HG03139 (cell line): ENCODE measurements around the gene FAM170B.

Experiments
- ATAC-seq: cut with Tn5 transposase; IDR thresholded peaks from one replicate; pipeline ENCODE4 v1.9.1; 2021; ENCODE audit not compliant: unreplicated experiment

The FAM170B gene

GRCh38 chr10:49152663-49153062 lies 18.8 kb upstream of the FAM170B start:
- no peak for ATAC-seq

- no peak for ATAC-seq
Observed at GRCh38 chr10:49152037-49152436, 18.2 kb upstream of the FAM170B start.

DNA sequence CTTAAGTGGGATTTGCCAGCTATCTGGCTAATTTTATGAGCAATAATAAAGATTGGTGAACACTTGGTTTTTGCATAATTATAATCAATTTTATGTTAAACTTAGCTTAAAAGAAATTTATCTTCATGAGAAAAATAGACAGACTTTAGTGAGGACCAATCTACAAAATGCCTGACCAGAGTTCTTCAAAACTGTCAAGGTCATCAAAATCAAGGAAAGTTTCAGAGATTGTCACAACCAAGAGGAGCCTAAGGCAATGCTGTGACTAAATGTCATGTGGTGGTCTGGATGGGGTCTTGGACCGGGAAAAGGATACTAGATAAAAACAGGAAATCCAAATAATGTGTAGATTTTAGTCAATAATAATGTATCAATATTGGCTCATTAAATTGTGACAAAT lies 17.7 kb upstream of the FAM170B start:
- ATAC-seq, result no peak

GRCh38 chr10:49151025-49151445 lies 17.2 kb upstream of the FAM170B start:
- ATAC-seq, result no peak

DNA sequence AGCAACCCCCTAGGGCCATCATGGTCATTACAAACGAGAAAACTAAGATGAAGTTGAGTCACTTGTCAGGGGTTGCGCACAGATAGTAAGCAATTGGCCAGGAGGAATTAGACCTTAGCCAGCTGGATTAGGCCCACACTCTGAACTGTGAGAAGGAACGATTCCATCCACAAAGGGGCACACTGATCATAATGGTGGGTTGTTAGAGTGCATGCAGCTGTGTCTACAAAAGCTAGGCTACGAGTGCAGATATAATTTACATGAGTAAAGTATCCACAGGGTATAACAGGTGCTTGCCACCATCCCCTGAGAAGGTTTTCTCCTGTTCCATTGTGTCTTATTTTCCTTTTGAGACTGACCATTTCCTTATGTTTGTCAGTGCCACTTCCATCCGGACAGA lies 16.6 kb upstream of the FAM170B start:
- no peak for ATAC-seq

- no peak for ATAC-seq
Observed at GRCh38 chr10:49149881-49150280, 16.1 kb upstream of the FAM170B start.

GRCh38 chr10:49144058-49144720 lies 10.4 kb upstream of the FAM170B start:
- ATAC-seq, result no peak

DNA sequence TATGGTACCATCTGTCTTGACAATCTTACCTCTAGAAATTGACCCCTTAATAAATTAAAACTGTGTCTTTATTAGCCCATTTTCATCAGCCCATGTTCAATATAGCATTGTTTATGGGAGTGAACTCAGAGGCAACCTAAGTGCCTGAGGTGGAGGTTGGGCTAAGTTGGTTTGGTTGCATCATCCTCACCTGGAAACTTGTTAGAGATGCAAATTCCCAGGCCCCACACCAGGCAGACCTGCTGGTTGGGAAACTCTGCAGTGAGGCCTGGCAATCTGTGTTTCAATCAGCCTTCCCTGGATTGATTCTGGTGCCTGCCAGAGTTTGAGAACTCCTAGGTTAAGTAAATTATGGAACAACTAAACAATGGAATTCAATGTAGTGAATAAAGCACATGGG lies 9.4 kb upstream of the FAM170B start:
- no peak for ATAC-seq

- ATAC-seq, result no peak
Observed at GRCh38 chr10:49141541-49142332, 7.9 kb upstream of the FAM170B start.

DNA sequence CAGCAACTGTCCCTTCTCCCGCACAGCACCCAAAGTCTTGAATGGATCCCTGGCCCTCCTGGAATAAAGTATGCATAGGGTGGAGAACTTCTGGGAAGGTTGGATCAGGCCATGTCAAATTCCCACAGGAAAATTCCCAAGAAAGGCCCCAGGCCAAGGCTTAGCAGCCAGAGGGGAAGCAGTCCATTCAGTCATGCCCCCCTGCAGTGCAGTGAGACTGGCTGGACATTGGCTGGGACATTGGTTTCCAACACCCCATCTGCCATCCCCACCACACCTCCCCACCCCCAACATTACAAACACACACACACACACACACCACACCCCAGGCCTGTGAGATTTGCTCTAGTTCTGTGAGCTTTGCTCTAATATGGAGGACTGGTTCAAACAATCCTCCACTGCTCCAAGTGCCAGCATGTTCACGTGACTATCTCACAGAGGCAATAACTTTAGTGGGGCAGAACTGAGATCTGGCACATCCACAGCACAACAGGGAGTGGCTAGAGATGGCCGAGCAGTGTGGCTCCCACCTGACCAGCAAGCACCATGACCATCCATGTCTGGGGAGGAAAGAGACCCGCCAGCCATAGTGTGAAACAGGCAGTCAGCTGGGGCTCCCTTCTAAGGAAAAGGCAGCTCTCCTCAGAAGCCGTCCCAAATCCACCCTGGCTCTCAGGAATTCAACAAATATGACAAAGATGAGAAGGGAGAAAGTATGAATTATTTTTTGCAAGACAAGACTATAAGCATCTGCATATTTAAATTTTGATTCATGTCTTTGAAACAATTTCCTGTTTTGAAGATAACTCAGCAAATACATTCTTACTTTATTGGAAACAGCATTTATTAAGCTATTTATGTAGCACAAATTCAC lies 6.7 kb upstream of the FAM170B start:
- no peak for ATAC-seq

- ATAC-seq, result no peak
Observed at GRCh38 chr10:49139846-49140195, 6.0 kb upstream of the FAM170B start.

DNA sequence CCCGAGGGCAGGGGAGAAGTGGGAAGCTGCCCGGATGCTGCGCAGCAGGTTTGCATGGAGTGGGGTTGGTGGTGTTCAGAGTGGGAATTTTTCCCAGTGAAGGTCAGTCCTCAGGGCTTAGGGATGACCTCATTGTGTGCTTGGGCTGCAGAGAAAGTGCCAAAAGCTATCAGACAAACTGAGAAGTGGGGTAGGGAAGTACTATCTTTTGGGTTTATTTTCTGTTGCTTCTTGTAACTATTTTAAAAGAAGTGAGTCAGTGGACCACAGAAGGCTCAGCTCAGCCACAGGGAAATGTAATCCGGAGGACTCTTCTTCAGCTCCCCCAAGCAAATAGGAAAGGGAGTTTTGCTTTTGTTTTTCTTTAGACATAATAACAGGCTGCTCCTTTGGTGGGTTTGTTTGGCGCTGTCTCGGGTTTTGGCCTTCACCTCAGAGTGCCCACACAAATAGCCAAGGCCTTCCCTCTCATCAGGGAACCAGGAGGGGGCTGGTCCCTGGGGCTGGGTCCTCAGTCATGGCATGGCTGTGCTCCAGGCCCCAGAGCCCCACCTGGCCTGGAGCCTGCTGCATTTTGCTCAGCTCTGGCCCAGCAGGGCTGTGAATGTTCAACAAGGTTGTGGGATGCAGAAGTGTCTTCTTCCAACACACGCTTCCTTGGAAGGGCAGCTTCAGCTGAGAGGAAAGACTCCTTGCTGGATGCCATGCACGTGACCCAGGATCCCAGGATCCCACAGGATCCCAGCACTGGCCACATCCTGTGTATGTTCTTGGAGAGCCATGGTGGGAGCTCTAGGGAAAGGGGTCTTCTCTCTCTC lies 5.4 kb upstream of the FAM170B start:
- no peak for ATAC-seq

- ATAC-seq, result no peak
Observed at GRCh38 chr10:49138361-49138891, 4.6 kb upstream of the FAM170B start.

GRCh38 chr10:49136525-49136924 lies 2.7 kb upstream of the FAM170B start:
- ATAC-seq, result no peak

DNA sequence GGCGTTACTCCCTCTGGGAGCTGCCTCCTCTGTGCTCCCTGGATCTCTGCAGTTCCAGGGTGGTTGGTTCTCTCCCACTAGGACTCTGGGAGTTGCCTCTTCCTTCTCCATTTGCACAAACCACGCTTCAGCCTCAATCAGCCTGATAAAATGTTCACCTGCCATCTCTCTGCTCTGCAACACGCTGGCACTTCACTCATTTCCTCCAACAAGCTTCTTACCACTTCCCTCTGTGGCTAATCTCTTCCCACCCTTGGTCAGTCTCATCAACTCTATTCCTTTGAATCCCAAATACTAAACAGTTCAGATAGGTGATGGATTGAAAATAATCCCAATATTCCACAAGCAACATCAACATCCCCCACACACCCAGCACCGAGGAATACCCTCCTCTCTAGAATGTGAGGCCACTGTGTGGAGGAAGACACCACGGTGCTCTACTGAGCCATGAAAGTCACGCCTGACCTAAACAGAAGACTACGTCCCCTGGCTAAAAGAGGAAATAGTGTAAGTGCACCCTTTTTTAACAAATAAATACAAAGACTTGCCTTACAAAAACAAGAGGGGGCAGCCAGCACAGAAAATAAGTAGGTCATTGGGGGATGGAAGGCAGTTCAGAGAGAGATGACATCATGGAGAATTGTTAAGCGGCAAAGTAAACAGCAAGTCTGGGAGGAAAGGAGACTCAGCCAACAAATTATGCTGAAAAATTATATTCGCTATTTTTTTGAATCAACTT lies 1.9 kb upstream of the FAM170B start:
- peak; percentile 51 for ATAC-seq

- no peak for ATAC-seq
Observed at GRCh38 chr10:49134327-49134726, 506 bp upstream of the FAM170B start.

DNA sequence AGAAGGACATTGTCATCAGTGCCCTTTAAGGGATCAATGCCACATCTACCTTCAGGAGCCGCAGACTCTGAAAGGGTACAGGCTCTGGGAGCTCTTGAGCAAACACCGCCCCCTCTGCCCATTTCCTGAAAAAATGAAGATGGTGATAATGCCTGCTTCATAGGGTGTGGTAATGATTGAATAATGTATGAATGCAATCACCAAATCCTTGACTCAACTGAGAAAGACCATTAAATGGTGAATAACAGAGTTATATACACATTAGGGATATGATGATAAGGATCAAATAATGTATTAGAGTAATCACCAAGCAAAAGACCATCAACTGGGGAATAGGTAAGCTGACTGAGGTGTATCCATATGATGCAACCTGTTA lies 1.5 kb downstream of the FAM170B start:
- no peak for ATAC-seq

GRCh38 chr10:49131507-49132361 lies 2.1 kb downstream of the FAM170B start:
- no peak for ATAC-seq

DNA sequence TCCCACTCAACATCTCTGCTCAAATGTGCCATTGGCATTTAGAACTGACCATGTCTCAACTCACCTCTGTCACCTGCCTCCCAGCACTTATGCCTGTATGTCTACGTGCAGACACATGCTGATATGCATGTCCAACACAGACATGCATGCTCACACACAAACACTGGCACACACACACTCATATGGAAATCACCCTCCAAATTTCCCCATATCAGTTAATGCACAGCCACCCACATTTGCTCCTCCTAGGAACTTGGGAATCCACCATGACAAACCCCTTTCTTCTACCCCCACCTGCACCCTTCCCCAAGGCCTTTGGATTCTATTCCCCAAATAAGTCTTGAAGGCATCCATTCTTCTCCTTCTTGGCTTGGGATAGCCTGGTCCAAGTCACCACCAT lies 4.4 kb downstream of the FAM170B start:
- ATAC-seq, result no peak
